GM18511 (cell line): Measurements from ENCODE around the gene MOB3B.

Experiments used
- ATAC-seq: cut with Tn5 transposase; IDR thresholded peaks from one replicate; pipeline ENCODE4 v1.9.1; 2021; ENCODE audit warnings: mild to moderate bottlenecking, moderate library complexity; ENCODE audit not compliant: unreplicated experiment

Gene MOB3B

DNA sequence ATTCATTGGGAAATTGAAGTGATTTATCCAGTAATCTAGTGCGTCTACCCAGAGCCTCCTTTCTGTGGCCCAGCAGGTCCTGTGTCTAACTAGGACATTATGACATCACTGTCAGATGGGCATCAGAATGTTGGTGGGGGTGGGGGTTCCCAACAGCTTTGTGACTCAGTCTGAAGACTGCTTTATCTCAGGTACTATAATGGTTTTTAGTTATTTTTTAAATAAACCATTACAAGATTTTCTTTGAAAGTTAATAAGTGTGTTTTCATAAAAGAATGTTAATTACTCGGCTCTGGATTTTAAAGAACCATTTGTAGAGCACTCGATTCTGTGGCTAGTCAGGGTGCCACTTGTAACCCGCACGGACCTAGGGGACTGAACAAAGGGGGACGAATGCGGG is 232.6 kb downstream of the MOB3B start, which contains the start of gene EQTN:
Gene EQTN (minus strand): TSS at position 101 of the 400 bp plus-strand sequence. CDS start 95 bp downstream, at position 6.
- ATAC-seq: no peak

DNA sequence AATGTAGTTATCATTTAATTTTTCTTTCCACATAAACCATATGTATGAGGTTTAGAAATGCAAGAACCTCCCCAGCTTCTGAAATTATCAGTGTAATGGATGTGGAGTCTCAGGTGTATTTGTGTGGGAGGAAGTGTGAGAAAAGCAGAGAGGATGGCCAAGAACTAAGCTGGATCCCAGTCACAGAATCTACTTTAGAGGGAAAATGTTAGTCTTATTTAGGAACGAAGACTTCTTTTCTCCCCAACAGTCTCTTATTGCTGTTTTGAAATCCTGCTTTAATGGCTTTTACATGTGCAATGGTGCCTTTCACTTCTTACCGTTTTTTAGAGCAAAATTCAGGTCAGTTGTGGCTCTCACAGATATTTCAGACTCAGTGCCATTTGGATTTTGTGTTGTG is 235.6 kb downstream of the MOB3B start:
- no peak for ATAC-seq

DNA sequence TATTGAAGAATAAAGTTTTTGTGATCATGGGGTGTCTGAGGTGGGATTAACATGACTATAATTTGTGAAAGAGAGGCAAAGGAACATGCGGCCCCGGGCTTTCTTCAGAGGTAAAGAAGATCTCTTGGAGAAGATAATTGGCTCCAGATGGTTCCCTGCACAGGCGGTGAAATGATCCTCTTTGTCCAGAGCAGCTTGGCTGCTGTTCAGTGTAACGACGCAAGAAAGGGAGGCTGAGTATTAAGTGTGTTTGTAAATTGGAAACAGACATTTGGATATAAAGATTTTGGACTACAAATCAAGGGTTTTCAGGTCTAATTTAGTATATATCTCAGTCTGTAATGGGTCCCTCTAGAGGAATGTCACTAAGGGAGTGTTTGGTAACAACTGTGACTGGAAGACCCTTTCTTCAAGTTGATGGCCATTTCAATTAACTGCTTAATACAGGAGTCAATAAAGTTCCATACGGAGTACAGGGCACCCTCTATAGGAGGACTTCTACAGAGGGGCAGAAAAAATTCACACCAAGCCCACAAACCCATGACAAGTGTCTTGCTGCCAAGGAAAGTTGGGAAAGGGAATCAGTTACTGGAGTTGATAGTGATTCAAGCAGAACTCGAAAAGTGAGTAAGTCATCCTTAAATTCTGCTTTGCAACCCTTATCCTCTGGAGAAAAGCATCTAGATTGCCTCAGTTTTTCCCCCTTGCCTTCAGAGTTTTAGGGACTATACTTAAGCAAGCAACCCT is 236.8 kb downstream of the MOB3B start:
- no peak for ATAC-seq

DNA sequence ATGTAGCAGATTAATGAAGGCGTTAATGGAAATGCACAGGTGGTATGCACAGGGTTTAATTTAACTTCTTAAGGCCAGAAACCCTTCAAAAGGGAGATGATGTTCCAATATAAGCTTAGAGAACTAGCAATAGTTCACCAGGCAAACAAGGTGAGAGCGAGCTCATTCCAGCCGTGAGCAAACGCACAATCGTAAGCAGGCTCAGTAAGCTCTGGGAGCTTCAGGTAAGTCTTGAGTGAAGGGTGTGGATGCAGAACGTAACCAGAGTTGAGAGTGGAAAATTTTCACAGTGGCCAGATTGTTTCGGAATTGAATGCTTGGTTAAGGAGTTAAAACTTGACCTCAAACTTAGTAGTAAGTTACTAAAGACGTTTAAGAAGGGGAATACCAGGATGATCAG is 238.3 kb downstream of the MOB3B start:
- no peak for ATAC-seq

DNA sequence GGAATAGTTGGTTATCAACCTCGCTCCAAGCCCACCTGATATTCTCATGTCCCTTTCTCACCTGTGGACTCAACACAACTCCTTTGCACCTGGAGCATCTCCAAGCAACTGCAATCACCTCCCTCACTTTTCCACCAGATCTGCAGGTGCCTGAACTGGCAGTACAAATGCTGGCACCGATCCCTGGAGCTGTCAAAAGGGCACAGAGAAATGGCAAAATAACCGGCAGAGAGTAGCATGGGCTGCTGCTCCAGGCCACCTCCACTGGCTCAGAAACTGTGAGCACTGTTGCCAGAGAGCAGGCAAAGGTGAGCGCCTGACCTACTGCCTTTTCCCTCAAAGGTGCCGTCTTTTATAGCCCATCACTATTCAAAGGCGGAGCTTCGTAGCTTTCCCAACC is 247.3 kb downstream of the MOB3B start:
- no peak for ATAC-seq

DNA sequence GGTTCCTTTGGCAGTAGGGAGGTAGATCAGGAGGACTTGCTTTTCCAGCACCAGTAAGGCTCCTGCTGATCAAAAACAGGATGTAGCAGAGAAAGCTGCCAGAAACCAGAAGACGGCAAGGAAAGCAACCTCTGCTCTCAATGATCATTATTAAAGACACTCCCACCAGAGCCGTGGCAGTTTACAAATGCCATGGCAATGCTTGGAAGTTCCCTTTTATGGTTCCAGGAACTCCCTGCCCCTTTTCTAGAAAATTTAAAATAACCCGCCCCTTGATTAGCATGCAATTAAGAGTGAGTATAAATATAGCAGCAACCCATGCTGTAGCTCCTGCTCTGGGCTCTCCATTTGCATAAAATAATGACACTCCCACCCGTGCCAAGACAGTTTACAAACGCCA is 248.8 kb downstream of the MOB3B start:
- no peak for ATAC-seq

DNA sequence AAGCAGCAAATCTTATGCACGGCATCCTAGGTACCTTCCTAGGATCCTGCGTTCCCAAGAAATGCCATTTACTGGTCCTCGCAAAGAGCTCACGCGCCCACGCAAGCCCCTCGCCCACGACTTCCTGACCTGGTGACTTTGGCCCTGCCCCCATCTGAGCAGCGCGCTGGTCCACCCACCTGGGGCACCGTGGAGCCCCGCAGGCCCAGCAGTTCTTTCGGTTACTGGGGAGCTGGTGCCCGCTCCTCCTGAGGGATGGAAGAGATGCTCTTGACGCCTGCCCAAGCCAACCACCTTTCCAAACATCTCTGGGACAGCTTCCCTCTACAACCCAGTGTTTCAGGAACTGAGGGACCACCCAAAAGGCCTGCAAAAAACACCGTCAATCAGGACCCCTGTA is 249.4 kb downstream of the MOB3B start:
- no peak for ATAC-seq

DNA sequence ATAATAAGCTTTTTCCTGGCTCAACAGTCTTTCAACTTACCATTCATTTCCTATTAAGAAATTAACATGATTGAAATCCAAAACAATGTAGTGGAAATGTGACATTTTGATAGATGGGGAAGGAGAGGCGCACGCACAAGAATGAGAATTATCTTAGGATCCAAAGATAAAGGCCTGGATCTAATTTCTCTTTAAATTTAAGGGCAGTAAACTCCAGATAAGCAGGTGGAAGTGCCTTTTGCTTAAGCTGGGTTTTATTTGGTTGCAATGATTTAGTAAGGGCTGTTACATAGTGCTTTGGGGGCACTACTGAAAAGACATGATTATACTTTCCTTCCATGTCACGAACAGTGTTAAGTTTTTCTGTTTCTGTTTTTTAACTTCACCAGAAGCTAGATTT is 250.0 kb downstream of the MOB3B start:
- no peak for ATAC-seq

DNA sequence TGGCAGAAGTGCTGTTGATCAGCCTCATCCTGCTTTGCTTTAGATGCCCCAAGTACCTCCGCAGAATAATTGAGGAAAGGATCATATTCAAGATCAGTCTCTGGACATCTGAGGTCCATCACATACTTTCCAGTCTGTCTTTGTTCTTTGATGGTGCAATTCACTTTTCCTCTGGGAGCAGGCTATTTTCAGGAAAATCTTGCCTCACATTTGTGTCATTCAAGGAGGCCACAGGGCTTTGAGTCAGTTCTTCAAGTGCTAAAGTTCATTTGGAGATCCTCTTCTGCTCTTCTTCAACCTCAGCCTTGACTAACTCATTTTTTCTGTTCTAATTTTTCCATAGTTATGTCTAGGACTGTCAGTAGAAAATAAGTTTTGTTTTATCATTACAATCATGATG is 251.2 kb downstream of the MOB3B start:
- no peak for ATAC-seq

DNA sequence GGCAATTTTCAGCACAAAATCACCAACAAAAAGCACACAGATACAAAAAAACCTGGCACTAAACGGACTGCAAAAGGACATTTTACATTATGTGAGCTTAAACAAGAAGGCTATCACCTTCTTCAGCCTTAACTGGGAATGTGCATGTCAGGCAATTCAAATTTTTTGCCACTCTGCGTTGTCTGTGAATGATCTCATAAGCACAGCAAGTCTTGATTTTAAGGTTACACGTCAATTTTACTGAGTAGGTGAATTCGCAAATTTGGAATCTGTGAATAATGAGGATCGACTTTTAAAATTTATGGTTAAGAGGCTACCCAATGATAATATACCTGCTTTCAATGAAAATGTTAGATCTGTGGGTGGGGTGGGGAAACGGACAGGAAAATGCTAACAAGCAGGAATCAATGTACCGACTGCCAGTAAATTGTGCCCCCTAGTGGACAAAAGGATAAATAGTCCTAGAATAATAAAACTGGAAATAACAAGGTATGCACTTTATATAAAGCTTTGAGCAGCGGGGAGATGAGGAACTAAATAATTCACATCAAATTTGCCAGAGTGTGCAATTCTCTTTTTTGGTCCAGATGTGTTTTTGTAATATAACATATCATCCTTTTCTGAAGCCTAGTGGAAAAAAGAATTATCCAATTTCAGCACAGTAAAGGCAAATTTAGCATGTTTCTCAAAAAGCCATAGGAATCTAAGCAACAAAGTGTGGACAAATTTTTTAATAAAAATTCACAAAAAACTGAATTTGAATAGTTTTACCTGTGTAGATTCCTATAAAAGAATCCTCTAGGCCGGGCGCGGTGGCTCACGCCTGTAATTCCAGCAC is 253.2 kb downstream of the MOB3B start:
- peak; percentile 68 for ATAC-seq
